ENCODE measurements around the gene DDX51. TPM values are rescaled to one million over a fixed set of nuclear protein-coding genes. Genes with fewer than 3 reads are reported as not detected.

The DDX51 gene
- total RNA-seq, 1 experiment from 2014 or later = 26.7 TPM

DNA sequence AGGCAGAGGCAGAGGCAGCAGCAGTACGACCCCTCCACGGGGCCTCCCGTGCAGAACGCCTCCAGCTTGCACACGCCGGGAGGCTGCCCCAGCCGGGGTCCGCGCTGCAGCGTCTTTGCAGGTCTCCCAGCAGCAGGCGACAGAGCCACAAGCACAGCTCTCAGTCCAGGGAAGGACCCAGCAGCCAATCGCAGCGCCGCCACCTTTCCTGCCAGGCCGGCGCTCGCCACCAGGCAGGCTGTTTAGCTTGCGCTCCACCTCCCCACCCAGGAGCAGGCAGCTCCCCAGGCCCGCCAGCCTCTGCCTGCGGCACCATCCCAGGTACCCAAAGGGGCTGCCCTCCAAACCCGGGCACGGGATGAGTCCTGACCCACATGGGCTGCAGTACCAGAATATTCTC is 25.2 kb downstream of the DDX51 start:
- Histone ChIP-seq H3K9ac (ENCODE audit: low read length) (no peak overlapping the region), H3K36me3 (ENCODE audit: low read depth, low read length) (peaks cover 26% of the 10 kb centered on the region; the same call in 1 of the 2 replicates), H3K27ac (ENCODE audit: low read length) (no peak overlapping the region), H3K9me2 (replicated peaks; ENCODE audit: low read length) (no peaks in the 10 kb centered on the region), H3K4me1 (ENCODE audit: insufficient read depth, low read length) (no peaks in the 10 kb centered on the region), H2AFZ (ENCODE audit: low read length) (no peak overlapping the region), H3K4me2 (ENCODE audit: low read length) (no peak overlapping the region), H3K4me3 (ENCODE audit: low read length) (no peak overlapping the region), H3K79me2 (ENCODE audit: low read length) (no peaks in the 10 kb centered on the region), H4K20me1 (ENCODE audit: low read length) (no peaks in the 10 kb centered on the region), H3K9me3 (ENCODE audit: low read length) (no peaks in the 10 kb centered on the region), H3F3A (ENCODE audit: low read length, unreplicated experiment) (no peaks in the 10 kb centered on the region), H3K27me3 (ENCODE audit: low read length) (no peaks in the 10 kb centered on the region)
- no peak for DNase-seq
- ChIA-PET POLR2A (ENCODE audit: unreplicated experiment) (no interaction called here), CTCF (no interaction called here)
- no peak for ATAC-seq
- intact Hi-C loops (cut with micrococcal nuclease) = no loop called here
- no TSS peak for BruUV-seq (replicated peaks)
- TF ChIP-seq EZH2 (IDR thresholded peaks at IDR 0.05; ENCODE audit: low read length, unreplicated experiment) (no peak), EZH2phosphoT487 (IDR thresholded peaks at IDR 0.05; ENCODE audit: borderline replicate concordance, low read length) (no peak)
- TF ChIP-seq, protein P1, sequence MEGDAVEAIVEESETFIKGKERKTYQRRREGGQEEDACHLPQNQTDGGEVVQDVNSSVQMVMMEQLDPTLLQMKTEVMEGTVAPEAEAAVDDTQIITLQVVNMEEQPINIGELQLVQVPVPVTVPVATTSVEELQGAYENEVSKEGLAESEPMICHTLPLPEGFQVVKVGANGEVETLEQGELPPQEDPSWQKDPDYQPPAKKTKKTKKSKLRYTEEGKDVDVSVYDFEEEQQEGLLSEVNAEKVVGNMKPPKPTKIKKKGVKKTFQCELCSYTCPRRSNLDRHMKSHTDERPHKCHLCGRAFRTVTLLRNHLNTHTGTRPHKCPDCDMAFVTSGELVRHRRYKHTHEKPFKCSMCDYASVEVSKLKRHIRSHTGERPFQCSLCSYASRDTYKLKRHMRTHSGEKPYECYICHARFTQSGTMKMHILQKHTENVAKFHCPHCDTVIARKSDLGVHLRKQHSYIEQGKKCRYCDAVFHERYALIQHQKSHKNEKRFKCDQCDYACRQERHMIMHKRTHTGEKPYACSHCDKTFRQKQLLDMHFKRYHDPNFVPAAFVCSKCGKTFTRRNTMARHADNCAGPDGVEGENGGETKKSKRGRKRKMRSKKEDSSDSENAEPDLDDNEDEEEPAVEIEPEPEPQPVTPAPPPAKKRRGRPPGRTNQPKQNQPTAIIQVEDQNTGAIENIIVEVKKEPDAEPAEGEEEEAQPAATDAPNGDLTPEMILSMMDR (conservative IDR thresholded peaks at IDR 0.05; ENCODE audit: low read depth, low read length) = no peak

DNA sequence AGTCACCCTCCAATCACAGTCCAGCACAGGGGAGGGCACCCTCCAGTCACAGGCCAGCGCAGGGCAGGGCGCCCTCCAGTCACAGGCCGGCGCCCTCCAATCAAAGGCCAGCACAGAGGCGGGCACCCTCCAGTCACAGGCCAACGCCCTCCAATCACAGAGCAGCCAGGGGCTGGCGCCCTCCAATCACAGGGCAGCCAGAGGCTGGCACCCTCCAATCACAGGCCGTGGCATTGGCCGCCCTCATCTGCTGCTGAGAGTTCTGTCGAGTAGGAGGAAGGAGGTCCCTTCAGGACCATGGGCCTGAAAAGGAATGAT is 26.6 kb downstream of the DDX51 start:
- intact Hi-C loops (cut with micrococcal nuclease) = no loop called here
- Histone ChIP-seq H3K4me1 (ENCODE audit: insufficient read depth, low read length) (no peaks in the 10 kb centered on the region), H4K20me1 (ENCODE audit: low read length) (no peaks in the 10 kb centered on the region), H3F3A (ENCODE audit: low read length, unreplicated experiment) (no peaks in the 10 kb centered on the region), H3K9me2 (replicated peaks; ENCODE audit: low read length) (no peaks in the 10 kb centered on the region), H3K4me3 (ENCODE audit: low read length) (no peak overlapping the region), H3K79me2 (ENCODE audit: low read length) (no peaks in the 10 kb centered on the region), H3K4me2 (ENCODE audit: low read length) (no peak overlapping the region), H3K36me3 (ENCODE audit: low read depth, low read length) (peaks cover 25% of the 10 kb centered on the region; the same call in 1 of the 2 replicates), H2AFZ (ENCODE audit: low read length) (no peak overlapping the region), H3K9me3 (ENCODE audit: low read length) (no peaks in the 10 kb centered on the region), H3K27me3 (ENCODE audit: low read length) (no peaks in the 10 kb centered on the region), H3K27ac (ENCODE audit: low read length) (no peak overlapping the region), H3K9ac (ENCODE audit: low read length) (no peak overlapping the region)
- TF ChIP-seq EZH2phosphoT487 (IDR thresholded peaks at IDR 0.05; ENCODE audit: borderline replicate concordance, low read length) = no peak
- no peak for TF ChIP-seq EZH2 (IDR thresholded peaks at IDR 0.05; ENCODE audit: low read length, unreplicated experiment)
- TF ChIP-seq, protein P1 (conservative IDR thresholded peaks at IDR 0.05; ENCODE audit: low read depth, low read length) = no peak
- BruUV-seq (replicated peaks) = no TSS peak
- DNase-seq = no peak
- ChIA-PET CTCF (no interaction called here), POLR2A (ENCODE audit: unreplicated experiment) (no interaction called here)
- ATAC-seq = peak; percentile 33; the same call in 1 of the 2 replicates

DNA sequence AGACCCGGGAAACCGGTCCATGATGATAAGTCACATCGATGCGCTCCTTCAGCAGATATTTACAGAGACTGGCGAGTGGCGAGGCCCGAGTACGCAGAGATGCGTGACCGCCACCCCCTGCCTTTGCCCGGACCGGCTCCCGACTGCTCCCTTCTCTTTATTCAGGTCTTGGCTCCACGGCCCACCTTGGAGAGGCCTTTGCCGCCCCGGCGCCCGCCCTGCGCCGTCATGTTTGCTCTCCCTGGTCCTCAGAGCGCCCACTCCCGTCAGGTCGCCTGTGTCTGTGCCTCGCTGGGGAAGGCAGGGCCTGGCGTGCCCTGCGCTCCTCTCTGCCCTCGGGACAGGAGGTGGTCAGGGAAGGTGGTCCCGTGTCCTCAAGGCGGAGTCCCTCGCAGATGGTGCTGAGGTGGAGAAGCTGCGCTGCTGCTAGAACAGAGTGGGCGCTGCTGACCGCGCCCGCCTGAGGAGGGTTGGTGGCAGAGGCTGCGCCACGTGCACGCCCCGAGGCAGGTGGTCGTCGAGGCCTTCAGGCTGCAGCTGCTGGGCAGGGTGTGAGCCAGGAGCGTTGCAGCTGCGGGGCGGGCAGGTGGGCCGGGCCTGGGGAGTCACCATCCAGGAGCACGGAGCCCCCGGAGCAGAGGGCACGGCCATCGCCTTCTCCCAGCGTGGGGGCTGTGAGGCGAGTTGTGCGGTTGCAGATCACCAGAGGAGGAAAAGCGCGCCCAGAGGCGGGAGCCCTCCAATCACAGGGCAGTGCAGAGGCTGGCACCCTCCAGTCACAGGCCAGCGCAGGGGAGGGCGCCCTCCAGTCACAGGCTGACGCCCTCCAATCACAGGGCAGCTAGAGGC is 27.2 kb downstream of the DDX51 start:
- no peak for TF ChIP-seq EZH2 (IDR thresholded peaks at IDR 0.05; ENCODE audit: low read length, unreplicated experiment)
- H3K4me2 ChIP-seq (ENCODE audit: low read length) = no peak overlapping the region
- H3K27me3 ChIP-seq (ENCODE audit: low read length) = no peaks in the 10 kb centered on the region
- ChIA-PET CTCF (no interaction called here), POLR2A (ENCODE audit: unreplicated experiment) (no interaction called here)
- H3F3A ChIP-seq (ENCODE audit: low read length, unreplicated experiment) = no peaks in the 10 kb centered on the region
- intact Hi-C loops (cut with micrococcal nuclease) = no loop called here
- H3K9ac ChIP-seq (ENCODE audit: low read length) = no peak overlapping the region
- ATAC-seq (no peak), DNase-seq (no peak)
- H3K9me3 ChIP-seq (ENCODE audit: low read length) = no peaks in the 10 kb centered on the region
- H3K79me2 ChIP-seq (ENCODE audit: low read length) = no peaks in the 10 kb centered on the region
- H3K27ac ChIP-seq (ENCODE audit: low read length) = no peak overlapping the region
- H4K20me1 ChIP-seq (ENCODE audit: low read length) = no peaks in the 10 kb centered on the region
- H3K4me3 ChIP-seq (ENCODE audit: low read length) = no peak overlapping the region
- no TSS peak for BruUV-seq (replicated peaks)
- no peaks in the 10 kb centered on the region for H3K4me1 ChIP-seq (ENCODE audit: insufficient read depth, low read length)
- H2AFZ ChIP-seq (ENCODE audit: low read length) = no peak overlapping the region
- H3K9me2 ChIP-seq (replicated peaks; ENCODE audit: low read length) = no peaks in the 10 kb centered on the region
- peaks cover 21% of the 10 kb centered on the region; the same call in 1 of the 2 replicates for H3K36me3 ChIP-seq (ENCODE audit: low read depth, low read length)

Measured in PC-3 (cell line).